Measurements from ENCODE around the gene DENND1A. TPM values are rescaled to one million over a fixed set of nuclear protein-coding genes. Genes with fewer than 3 reads are reported as not detected.

Gene DENND1A
- total RNA-seq, 1 experiment from 2014 or later: 23.5 TPM

- TF ChIP-seq CBFB (CRISPR knock-in tag; IDR thresholded peaks at IDR 0.05; ENCODE audit: low read depth) (no peak), PRRX2 (CRISPR knock-in tag; IDR thresholded peaks at IDR 0.05) (no peak), MXD4 (CRISPR knock-in tag; IDR thresholded peaks at IDR 0.05; ENCODE audit: borderline replicate concordance) (no peak)
Observed at GRCh38 chr9:123382653-123383511, 547.0 kb downstream of the DENND1A start (continued).

- H3K4me3 Mint-ChIP-seq: no peak overlapping the region
- ChIA-PET POLR2A (interaction anchor here (0.7 kb wide), 1 partner anchor 15 kb away, joined by 4 read pairs; no protein-coding TSS in a partner anchor), CTCF (interaction anchor here (0.9 to 3.5 kb wide), 3 partner anchors 19 to 26 kb away, joined by 4 to 25 read pairs (median 5); no protein-coding TSS in a partner anchor)
- H3K27ac Mint-ChIP-seq: no peak overlapping the region
- H3K36me3 Mint-ChIP-seq: no peaks in the 10 kb centered on the region
- H3K4me1 Mint-ChIP-seq: no peaks in the 10 kb centered on the region
- H3K9me3 Mint-ChIP-seq: no peaks in the 10 kb centered on the region
- no peaks in the 10 kb centered on the region for H3K27me3 Mint-ChIP-seq (ENCODE audit: low read depth)
- ATAC-seq (no peak), DNase-seq (ENCODE audit: low spot score) (no peak)
- TF ChIP-seq NR3C1 (CRISPR knock-in tag; conservative IDR thresholded peaks at IDR 0.05; ENCODE audit: low read depth): no peak
- TF ChIP-seq USF2 (CRISPR knock-in tag; IDR thresholded peaks at IDR 0.05): no peak
- TF ChIP-seq ZNF121 (CRISPR knock-in tag; IDR thresholded peaks at IDR 0.05): no peak
- no peak for TF ChIP-seq USF1 (CRISPR knock-in tag; IDR thresholded peaks at IDR 0.05)
- TF ChIP-seq NFYB (CRISPR knock-in tag; conservative IDR thresholded peaks at IDR 0.05; ENCODE audit: low read depth): no peak
- no peak for TF ChIP-seq ZSCAN18 (CRISPR knock-in tag; IDR thresholded peaks at IDR 0.05)
- TF ChIP-seq ZNF317 (CRISPR knock-in tag; IDR thresholded peaks at IDR 0.05; ENCODE audit: borderline replicate concordance, low read depth): no peak
- TF ChIP-seq ZNF263 (CRISPR knock-in tag; IDR thresholded peaks at IDR 0.05; ENCODE audit: low read depth): no peak
- TF ChIP-seq ZNF532 (CRISPR knock-in tag; IDR thresholded peaks at IDR 0.05; ENCODE audit: borderline replicate concordance): no peak
- no peak for TF ChIP-seq ZMAT4 (CRISPR knock-in tag; IDR thresholded peaks at IDR 0.05)
- no peak for TF ChIP-seq ATF6 (CRISPR knock-in tag; IDR thresholded peaks at IDR 0.05)
- no peak for TF ChIP-seq GTF2I (CRISPR knock-in tag; conservative IDR thresholded peaks at IDR 0.05)
- TF ChIP-seq ESRRA (CRISPR knock-in tag; IDR thresholded peaks at IDR 0.05; ENCODE audit: borderline replicate concordance): no peak
- no peak for TF ChIP-seq ZNF396 (CRISPR knock-in tag; IDR thresholded peaks at IDR 0.05; ENCODE audit: borderline replicate concordance)
- no peak for TF ChIP-seq MAX (CRISPR knock-in tag; IDR thresholded peaks at IDR 0.05)
- no peak for TF ChIP-seq FOXP4 (CRISPR knock-in tag; IDR thresholded peaks at IDR 0.05)
Observed at GRCh38 chr9:123380852-123381705, 548.8 kb downstream of the DENND1A start.
